Lung (tissue), 12 donors: ENCODE results near the gene PTGR2. TPM values are rescaled to one million over a fixed set of nuclear protein-coding genes. Genes with fewer than 3 reads are reported as not detected.
A peak's percentile ranks its signal among the peaks of the same experiment; 100 is the strongest.

Source experiments
- ATAC-seq: fragments of 200-7000 bp; cut with Tn5 transposase; one replicate; pipeline ENCODE4 v1.9.1; 2020; ENCODE audit warnings: moderate number of reproducible peaks; ENCODE audit not compliant: insufficient read depth, low FRiP score
- DNase-seq, 3 donors: peaks; one replicate each; pipeline ENCODE4 v3.0.0-alpha.2; 2013 to 2017
- H3K27ac ChIP-seq, 2 donors: one replicate each; pipeline ENCODE4 v1.5.1; 2013; ENCODE audit warnings: mild to moderate bottlenecking in 2 of 2, moderate library complexity in 2 of 2, control low read depth in 1 of 2, inconsistent platforms in 1 of 2, low read depth in 1 of 2, low read length in 1 of 2
- H3K27me3 ChIP-seq, 3 donors: one replicate each; pipeline ENCODE4 v1.5.1; 2013; ENCODE audit warnings: low read length in 2 of 3; ENCODE audit not compliant: control insufficient read depth in 3 of 3, insufficient read depth in 3 of 3
- H3K36me3 ChIP-seq, 4 donors: one replicate each; pipeline ENCODE4 v1.5.1; 2013; ENCODE audit warnings: low read length in 4 of 4, mild to moderate bottlenecking in 1 of 4, moderate library complexity in 1 of 4; ENCODE audit not compliant: control insufficient read depth in 4 of 4, insufficient read depth in 4 of 4
- H3K4me1 ChIP-seq, 5 donors: one replicate each; pipeline ENCODE4 v1.5.1; 2013; ENCODE audit warnings: low read length in 5 of 5, mild to moderate bottlenecking in 2 of 5, moderate library complexity in 1 of 5; ENCODE audit not compliant: control insufficient read depth in 5 of 5, insufficient read depth in 5 of 5
- H3K4me3 ChIP-seq: one replicate; pipeline ENCODE4 v1.5.1; 2013; ENCODE audit warnings: mild to moderate bottlenecking, control low read depth, moderate library complexity
- H3K9ac ChIP-seq, 2 donors: one replicate each; pipeline ENCODE4 v1.5.1; 2013; ENCODE audit warnings: low read length in 2 of 2, control low read depth in 1 of 2; ENCODE audit not compliant: insufficient read depth in 1 of 2
- H3K9me3 ChIP-seq, 4 donors: one replicate each; pipeline ENCODE4 v1.5.1; 2013; ENCODE audit warnings: low read length in 3 of 4, mild to moderate bottlenecking in 1 of 4, moderate library complexity in 1 of 4; ENCODE audit not compliant: control insufficient read depth in 4 of 4, insufficient read depth in 3 of 4
- WGBS, 2 donors: extraction: QIAGEN DNeasy Blood & Tissue Kit; methylation state at CpG; one replicate each; pipeline ENCODE4 v1.1.7; 2013; 5-methylcytosine and 5-hydroxymethylcytosine counted together
- polyA plus RNA-seq, 2 donors: library from polyadenylated mRNA; stranded (reverse); fragments of 200-250 nt; gene quantifications; one replicate each; pipeline ENCODE4 v1.2.1, GENCODE V29; 2013
- total RNA-seq, 2 donors: library from RNA; depleted of rRNA in 1 of 2; stranded (reverse); fragments of >200 nt in 1 of 2; gene quantifications; one replicate each; pipeline ENCODE4 v1.2.1, GENCODE V29; 2014 to 2021
- TF ChIP-seq, protein P1 (sequence below): IDR thresholded peaks from 2 replicates; pipeline ENCODE4 v1.5.1; 2012; ENCODE audit warnings: mild to moderate bottlenecking; ENCODE audit errors: control extremely low read depth, extremely low read depth
- donor health status: control.
- donor health status: control.
- donor health status: Bipolar disorder and iron deficiency.
- donor health status: healthy.
- donor health status: DM: yes; HTN: yes; CAD: no.

The PTGR2 gene
- total and polyA plus RNA-seq, 4 donors, result 5.7 to 13.9 (median 9.6) TPM

DNA sequence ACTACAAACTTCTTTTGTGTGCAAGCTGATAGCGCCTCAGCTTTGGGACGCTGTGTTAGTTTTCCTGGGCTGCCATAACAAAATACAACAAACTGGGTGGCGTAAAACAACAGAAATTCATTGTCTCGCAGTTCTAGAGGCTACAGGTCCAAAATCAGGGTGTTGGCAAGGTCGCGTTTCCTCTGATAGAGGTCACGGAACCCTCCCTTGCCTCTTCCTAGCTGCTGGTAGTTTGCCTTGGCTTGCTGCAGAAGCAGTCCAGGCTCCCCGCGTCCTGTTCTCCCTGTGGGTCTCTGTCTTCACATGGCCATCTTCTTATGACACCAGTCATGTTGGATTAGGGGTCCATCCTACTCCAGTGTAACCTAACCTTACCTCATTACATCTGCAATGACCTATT is 32.8 kb upstream of the PTGR2 start:
- H3K4me1 ChIP-seq, result peaks cover 0 to 9% (median 0%) of the 10 kb centered on the region in 5 donors
- DNase-seq, result no peak
- H3K4me3 ChIP-seq, result no peak overlapping the region
- no peak for ATAC-seq
- WGBS, 2 donors, result 88 to 93% methylated on average over 9 of the region's 9 CpGs
- no peaks in the 10 kb centered on the region for H3K27me3 ChIP-seq
- H3K9ac ChIP-seq, result no peak overlapping the region
- no peaks in the 10 kb centered on the region for H3K36me3 ChIP-seq
- no peaks in the 10 kb centered on the region for H3K9me3 ChIP-seq
- TF ChIP-seq, protein P1, sequence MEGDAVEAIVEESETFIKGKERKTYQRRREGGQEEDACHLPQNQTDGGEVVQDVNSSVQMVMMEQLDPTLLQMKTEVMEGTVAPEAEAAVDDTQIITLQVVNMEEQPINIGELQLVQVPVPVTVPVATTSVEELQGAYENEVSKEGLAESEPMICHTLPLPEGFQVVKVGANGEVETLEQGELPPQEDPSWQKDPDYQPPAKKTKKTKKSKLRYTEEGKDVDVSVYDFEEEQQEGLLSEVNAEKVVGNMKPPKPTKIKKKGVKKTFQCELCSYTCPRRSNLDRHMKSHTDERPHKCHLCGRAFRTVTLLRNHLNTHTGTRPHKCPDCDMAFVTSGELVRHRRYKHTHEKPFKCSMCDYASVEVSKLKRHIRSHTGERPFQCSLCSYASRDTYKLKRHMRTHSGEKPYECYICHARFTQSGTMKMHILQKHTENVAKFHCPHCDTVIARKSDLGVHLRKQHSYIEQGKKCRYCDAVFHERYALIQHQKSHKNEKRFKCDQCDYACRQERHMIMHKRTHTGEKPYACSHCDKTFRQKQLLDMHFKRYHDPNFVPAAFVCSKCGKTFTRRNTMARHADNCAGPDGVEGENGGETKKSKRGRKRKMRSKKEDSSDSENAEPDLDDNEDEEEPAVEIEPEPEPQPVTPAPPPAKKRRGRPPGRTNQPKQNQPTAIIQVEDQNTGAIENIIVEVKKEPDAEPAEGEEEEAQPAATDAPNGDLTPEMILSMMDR, result no peak
- no peak overlapping the region for H3K27ac ChIP-seq

DNA sequence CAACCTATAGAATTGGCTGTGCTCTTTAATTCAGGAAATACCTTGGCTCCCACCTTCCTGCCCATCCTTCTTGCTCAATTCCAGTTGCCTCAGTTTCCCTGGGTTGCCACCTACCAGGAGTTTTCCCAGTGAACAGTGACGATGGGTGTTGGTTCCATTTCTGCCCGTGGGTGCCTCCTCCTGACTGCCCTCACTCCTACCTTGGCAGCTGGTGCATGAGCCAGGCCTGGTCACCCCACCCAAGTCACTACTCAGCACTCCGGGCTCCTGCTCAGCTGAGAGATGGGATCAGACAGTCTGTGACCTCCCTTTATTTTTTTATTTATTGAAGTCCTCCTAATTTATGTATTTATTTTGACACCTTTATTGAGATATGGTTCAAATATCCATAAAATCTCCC is 31.0 kb upstream of the PTGR2 start:
- no peak overlapping the region for H3K27ac ChIP-seq
- H3K27me3 ChIP-seq, result no peaks in the 10 kb centered on the region
- no peak overlapping the region for H3K9ac ChIP-seq
- ATAC-seq (no peak), DNase-seq (no peak)
- H3K9me3 ChIP-seq, result no peaks in the 10 kb centered on the region
- no peak overlapping the region for H3K4me3 ChIP-seq
- TF ChIP-seq, protein P1, result no peak
- 89 to 95% methylated on average over 3 of the region's 3 CpGs for WGBS, 2 donors
- H3K4me1 ChIP-seq, result peaks cover 0 to 17% (median 5%) of the 10 kb centered on the region in 5 donors
- H3K36me3 ChIP-seq, result no peaks in the 10 kb centered on the region

- no peak overlapping the region for H3K27ac ChIP-seq
- no peak for ATAC-seq
- TF ChIP-seq, protein P1, result no peak
Measured at GRCh38 chr14:73823339-73823885, 28.2 kb upstream of the PTGR2 start.

DNA sequence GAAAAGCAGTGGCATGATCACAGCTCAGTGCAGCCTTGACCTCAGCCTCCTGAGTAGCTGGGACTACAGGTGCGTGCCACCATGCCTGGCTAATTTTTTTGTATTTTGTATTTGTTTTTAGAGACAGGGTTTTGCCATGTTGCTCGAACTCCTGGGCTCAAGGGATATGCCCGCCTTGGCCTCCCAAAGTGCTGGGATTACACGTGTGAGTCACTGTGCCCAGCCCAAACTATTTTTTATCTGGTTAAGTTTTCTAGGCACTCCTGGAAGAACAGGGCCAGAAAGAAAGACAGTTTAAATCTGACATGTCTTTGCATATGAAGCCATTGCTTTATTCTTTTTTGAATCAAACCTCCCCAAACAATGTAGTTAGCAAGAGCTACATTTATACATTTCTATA is 27.5 kb upstream of the PTGR2 start:
- TF ChIP-seq, protein P1, result no peak
- peak overlapping the region in 1 of 2 donors; percentile 28 for H3K9ac ChIP-seq
- 88 to 91% methylated on average over 4 of the region's 4 CpGs for WGBS, 2 donors
- no peaks in the 10 kb centered on the region for H3K36me3 ChIP-seq
- no peaks in the 10 kb centered on the region for H3K27me3 ChIP-seq
- H3K27ac ChIP-seq, result no peak overlapping the region
- ATAC-seq (no peak), DNase-seq (no peak)
- H3K4me3 ChIP-seq, result no peak overlapping the region
- peaks cover 0 to 8% (median 4%) of the 10 kb centered on the region in 5 donors for H3K4me1 ChIP-seq
- H3K9me3 ChIP-seq, result no peaks in the 10 kb centered on the region

More at GRCh38 chr14:73823339-73823885, 28.2 kb upstream of the PTGR2 start:
- no peak for DNase-seq
- Histone ChIP-seq H3K27me3 (no peaks in the 10 kb centered on the region), H3K9me3 (no peaks in the 10 kb centered on the region), H3K9ac (no peak overlapping the region), H3K4me3 (no peak overlapping the region), H3K36me3 (no peaks in the 10 kb centered on the region), H3K4me1 (peaks cover 0 to 8% (median 4%) of the 10 kb centered on the region in 5 donors)
